GM18526 (cell line): ENCODE data around the gene AP5S1.

Experiments used
- POLR2A ChIP-seq: IDR thresholded peaks from 3 replicates; pipeline ENCODE4 v1.6.1; 2011; ENCODE audit not compliant: insufficient read length; ENCODE audit errors: extremely low read depth

The AP5S1 gene

DNA sequence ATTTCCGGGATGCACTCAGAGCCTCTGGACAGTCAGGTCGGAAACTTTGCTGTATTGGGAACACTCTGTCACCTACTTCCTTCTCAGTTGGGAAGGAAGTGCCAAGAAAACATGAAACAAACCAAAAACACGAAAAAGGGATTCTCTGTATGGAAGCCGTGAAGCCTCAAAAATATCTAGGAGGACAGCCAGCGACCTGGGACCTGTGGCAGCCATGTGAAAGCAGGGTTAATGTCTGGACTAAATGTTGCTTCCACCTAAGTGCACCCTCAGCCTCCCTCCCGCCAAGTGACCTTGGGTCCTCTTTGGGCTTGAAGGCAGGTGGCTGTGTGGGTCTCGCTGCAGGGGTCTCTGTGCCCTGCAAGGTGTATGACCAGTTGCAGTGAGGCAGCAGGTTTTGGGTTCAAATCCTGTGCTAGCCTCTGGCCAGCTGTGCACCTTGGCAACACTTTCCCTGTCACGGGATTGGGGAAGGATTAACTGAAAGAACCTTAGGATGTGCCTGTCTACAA is 27.1 kb downstream of the AP5S1 start:
- no peak for TF ChIP-seq POLR2A

DNA sequence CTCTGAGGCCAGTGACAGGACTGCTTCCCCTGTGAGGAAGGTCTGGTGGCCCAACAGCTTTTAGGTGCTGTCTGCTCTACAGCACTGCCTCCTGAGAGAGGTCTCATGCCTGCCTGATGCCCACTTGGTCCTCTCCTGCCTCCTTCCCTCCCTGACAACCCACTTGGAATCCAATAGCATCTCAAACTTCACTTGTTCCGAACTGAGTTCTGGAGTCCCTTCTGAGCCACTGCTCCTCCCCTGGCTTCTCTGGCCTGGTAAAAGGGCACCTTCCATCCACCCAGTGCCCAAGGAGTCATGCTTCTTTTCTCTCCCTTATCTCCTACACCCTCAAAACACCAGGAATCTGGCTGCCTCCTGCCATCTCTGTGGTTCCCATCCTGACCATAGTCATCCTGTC is 28.2 kb downstream of the AP5S1 start:
- no peak for TF ChIP-seq POLR2A

DNA sequence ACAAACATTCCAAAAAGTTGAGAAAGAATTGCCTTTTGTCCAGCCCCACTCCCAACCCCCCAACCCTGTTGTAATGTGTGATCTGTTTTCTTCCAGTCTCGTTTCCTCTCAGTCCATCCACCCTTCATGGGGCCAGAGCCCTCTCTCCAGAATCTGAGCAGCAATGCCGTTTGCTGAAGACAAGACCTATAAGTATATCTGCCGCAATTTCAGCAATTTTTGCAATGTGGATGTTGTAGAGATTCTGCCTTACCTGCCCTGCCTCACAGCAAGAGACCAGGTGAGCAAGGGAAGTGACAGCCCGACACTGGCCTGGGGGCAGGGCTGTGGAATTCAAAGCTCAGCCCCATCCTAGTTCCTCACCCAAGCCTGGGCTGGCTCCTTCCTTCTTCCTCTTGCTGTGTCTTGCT is 34.1 kb downstream of the AP5S1 start:
- no peak for TF ChIP-seq POLR2A

DNA sequence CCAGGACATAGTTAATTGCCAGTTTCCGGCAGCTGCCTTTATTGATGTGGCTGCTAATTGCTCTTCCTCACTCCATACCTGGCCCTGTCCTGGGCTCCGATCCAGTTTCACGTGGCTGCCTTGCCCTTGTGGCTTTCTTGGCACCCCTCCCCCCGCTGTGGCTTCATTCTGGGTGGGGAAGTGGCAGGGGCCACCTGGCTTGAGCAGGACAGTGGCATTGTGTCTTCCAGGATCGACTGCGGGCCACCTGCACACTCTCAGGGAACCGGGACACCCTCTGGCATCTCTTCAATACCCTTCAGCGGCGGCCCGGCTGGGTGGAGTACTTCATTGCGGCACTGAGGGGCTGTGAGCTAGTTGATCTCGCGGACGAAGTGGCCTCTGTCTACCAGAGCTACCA is 37.1 kb downstream of the AP5S1 start:
- no peak for TF ChIP-seq POLR2A

- TF ChIP-seq POLR2A: no peak
Observed at GRCh38 chr20:3858689-3859088, 38.3 kb downstream of the AP5S1 start.

GRCh38 chr20:3861191-3861590 is 40.8 kb downstream of the AP5S1 start:
- no peak for TF ChIP-seq POLR2A

DNA sequence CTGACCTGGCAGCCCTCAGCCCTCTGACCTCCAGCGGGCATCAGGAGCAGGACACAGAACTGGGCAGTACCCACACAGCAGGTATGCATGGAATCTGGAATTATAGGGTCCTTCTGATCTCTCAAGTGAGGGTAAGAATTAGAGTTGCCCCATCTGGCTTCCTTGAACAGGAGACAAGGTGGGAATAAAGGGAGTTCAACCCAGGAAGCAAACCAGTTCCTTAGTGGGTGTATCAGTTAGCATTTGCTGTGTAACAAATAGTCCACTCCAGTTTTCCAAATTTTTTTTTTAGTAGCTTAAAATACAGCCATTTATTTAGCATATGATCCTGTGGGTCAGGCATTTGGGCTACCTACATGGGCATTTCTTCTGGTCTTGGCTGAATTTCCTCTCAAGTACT is 42.0 kb downstream of the AP5S1 start:
- no peak for TF ChIP-seq POLR2A

GRCh38 chr20:3863317-3863716 is 43.0 kb downstream of the AP5S1 start:
- TF ChIP-seq POLR2A: no peak

GRCh38 chr20:3864518-3864917 is 44.2 kb downstream of the AP5S1 start:
- no peak for TF ChIP-seq POLR2A

- no peak for TF ChIP-seq POLR2A
Observed at GRCh38 chr20:3865152-3865886, 45.0 kb downstream of the AP5S1 start.

DNA sequence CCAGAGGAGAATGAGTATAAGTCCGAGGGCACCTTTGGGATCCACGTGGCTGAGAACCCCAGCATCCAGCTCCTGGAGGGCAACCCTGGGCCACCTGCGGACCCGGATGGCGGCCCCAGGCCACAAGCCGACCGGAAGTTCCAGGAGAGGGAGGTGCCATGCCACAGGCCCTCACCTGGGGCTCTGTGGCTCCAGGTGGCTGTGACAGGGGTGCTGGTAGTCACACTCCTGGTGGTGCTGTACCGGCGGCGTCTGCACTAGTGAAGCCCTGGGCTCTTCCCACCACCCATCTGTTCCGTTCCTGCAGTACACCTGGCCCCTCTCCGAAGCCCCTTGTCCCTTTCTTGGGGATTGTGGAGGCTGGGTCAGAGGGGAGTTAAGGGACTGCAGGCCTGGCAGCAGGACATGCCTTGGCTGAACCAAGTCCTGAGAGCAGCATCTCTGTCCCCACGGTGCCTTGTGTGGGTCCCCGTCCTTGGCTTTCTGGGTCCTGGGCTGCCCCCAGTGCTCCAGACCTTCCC is 45.6 kb downstream of the AP5S1 start:
- TF ChIP-seq POLR2A: no peak

- TF ChIP-seq POLR2A: no peak
Observed at GRCh38 chr20:3866464-3866863, 46.1 kb downstream of the AP5S1 start.

DNA sequence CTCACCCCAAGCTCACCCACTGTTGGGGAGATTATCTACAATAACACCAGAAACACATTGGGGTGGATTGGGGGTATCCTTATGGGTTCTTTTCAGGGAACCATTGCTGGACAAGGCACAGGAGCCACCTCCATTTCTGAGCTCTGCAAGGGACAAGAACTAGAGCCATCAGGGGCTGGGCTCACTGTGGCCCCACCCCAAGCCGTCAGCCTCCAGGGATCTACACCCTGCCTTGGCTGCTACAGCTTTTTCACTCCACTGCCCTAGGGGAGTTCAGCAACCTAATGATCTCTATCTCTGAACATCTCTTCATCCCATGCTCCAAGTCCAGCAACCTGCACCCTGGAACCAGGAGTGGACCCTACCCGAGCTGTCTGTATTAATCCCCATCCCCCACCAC is 47.5 kb downstream of the AP5S1 start:
- TF ChIP-seq POLR2A: no peak

DNA sequence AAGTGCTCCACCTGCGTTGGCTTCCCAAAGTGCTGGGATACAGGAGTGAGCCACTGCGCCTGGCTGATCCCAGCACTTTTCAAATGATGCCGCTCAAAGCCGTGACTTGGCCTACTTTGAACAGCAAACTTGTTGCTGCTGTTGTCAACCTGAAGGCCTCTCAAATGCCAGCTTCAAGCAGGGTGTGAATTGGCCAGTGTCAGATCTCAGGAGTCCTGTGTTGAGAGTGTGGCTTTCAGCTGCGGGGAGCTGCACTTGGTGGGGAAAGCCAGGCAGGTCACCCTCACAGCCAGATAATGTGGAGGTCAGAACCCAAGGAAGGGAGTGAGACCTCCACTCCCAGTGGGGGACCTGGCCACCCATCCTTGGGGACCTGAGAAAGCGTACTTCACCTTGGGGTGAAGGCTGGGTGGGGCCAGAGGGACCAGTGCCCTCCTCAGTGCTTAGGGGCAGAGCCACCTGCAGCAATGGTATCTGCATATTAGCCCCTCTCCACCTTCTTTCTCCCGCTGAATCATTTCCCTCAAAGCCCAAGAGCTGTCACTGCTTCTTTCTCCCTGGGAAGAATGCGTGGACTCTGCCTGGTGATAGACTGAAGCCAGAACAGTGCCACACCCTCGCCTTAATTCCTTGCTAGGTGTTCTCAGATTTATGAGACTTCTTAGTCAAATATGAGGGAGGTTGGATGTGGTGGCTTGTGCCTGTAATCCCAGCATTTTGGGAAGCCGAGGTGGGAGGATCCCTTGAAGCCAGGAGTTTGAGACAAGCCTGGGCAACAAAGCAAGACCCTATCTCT is 49.7 kb downstream of the AP5S1 start:
- no peak for TF ChIP-seq POLR2A

DNA sequence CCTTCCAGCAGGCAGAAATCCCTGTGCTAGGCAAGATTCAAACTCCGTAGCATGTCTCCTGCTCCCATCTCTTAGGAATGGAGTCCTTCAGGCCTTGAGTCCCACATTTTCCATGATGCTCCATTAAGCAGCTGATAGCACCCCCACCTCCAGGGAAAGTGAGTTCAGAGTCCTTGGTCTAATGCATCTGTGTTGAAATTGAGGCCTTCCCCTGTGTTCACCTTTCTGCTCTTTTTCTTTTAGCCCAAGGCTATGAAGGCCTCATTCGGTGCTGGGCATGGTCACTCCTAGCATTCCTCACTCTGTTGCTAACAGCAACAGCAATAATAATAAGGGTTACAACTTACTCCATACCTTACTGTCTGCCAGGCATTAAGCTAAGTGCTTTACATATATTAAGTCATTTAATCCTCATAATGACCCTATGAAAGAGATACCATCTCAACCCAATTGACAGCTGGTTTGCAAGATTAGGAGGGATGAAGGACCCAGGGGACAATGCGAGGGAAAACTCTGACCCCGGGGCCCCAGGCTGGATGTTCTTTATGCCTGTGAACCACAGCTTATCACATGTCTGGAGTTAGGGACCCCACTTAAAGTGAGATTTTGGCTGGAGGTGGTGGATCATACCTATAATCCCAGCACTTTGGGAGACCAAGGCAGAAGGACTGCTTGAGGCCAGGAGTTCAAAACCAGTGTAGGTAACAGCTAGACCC is 51.4 kb downstream of the AP5S1 start:
- TF ChIP-seq POLR2A: no peak

DNA sequence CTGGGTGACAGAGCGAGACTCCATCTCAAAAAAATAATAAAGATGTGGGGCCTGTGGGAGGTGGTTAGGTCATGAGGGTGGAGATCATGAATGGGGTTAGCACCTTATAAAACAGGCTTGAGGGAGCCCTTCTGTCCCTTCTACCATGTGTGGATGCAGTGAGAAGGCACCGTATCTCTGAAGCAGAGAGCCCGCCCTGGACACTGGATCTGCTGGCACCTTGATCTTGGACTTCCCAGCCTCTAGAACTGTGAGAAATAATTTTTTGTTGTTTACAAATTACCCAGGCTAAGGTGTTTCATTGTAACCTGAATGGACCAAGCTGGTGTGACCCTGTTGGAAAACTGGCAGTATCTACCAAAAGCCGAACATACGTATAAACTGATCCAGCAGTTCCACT is 53.2 kb downstream of the AP5S1 start:
- TF ChIP-seq POLR2A: no peak

DNA sequence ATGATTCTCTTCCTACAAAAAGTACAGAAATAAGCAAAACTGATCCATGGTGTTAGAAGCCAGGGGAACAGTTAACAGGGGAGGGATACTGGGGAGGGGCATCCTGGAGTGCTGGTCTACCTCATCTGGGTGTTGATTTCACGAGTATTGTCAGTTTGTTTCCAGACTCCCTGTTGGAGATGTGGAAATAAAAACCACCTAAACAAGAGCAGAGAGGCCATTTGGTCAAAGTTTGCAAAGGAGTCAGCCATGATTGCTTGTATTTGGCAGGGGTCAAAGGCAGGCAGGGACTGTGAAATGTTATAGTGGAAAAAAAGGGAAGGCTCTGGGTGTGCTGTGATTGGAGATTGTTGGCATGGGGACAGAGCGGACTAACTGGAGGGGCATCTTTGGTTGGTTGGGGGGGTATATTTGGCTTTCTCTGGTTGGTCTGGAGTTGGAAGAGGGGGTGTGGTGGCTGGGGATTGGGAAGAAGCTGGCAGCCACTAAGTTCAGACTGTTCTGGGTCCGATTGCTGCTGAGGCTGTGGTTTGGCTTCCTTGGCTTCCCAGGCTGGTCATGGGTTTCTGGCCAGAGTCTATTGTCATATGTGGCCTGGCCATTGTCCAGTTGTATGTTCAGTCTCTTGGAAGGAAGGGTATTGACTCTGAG is 54.0 kb downstream of the AP5S1 start:
- TF ChIP-seq POLR2A: no peak
